H1 (cell line): ENCODE results near the gene ELMO2. TPM values are rescaled to one million over a fixed set of nuclear protein-coding genes. Genes with fewer than 3 reads are reported as not detected.

ENCODE experiments used
- CTCF ChIA-PET: fragments of 300-600 bp; sonication (Branson Sonifier 250); formaldehyde crosslinking; loops from one replicate; lab custom pipeline; 2021; ENCODE audit not compliant: partially characterized antibody; lab: Charles Lee
- POLR2A ChIA-PET: fragments of 300-600 bp; sonication (Branson Sonifier 250); formaldehyde crosslinking; loops from one replicate; lab custom pipeline; 2021; ENCODE audit warnings: inconsistent platforms; ENCODE audit not compliant: partially characterized antibody; lab: Charles Lee
- DNase-seq, 2 experiments: peaks; one replicate each; pipeline versions ENCODE4 v3.0.0 to v3.0.0-alpha.2; 2010 to 2022; ENCODE audit warnings: low spot score in 2 of 2, low read depth in 1 of 2, mixed read lengths in 1 of 2
- FAIRE-seq: peaks from 2 replicates; lab custom pipeline; 2011; peaks lifted over from hg19 to GRCh38; lab: Jason Lieb, UNC
- H2AFZ ChIP-seq: 2 replicates; pipeline ENCODE4 v1.8.1; 2012; ENCODE audit warnings: low read length, inconsistent platforms
- H2AK5ac ChIP-seq: 2 replicates; pipeline ENCODE4 v1.6.1; 2013; ENCODE audit warnings: low read depth, low read length
- H2BK120ac ChIP-seq: replicated peaks from 2 replicates; pipeline ENCODE3; 2013; ENCODE audit warnings: low read depth, low read length, inconsistent platforms
- H2BK12ac ChIP-seq: 2 replicates; pipeline ENCODE4 v1.6.1; 2013; ENCODE audit warnings: low read depth, low read length
- H2BK15ac ChIP-seq: 2 replicates; pipeline ENCODE4 v1.6.1; 2013; ENCODE audit warnings: low read length
- H2BK20ac ChIP-seq: 2 replicates; pipeline ENCODE4 v1.6.1; 2013; ENCODE audit warnings: low read length
- H2BK5ac ChIP-seq: 2 replicates; pipeline ENCODE4 v1.6.1; 2013; ENCODE audit warnings: low read depth, low read length
- H3K14ac ChIP-seq: 2 replicates; pipeline ENCODE4 v1.6.1; 2013; ENCODE audit warnings: inconsistent platforms; ENCODE audit not compliant: insufficient read length
- H3K18ac ChIP-seq: 2 replicates; pipeline ENCODE4 v1.6.1; 2013; ENCODE audit warnings: low read length; ENCODE audit errors: extremely low read depth
- H3K23ac ChIP-seq: 2 replicates; pipeline ENCODE4 v1.6.1; 2013; ENCODE audit warnings: inconsistent platforms; ENCODE audit not compliant: insufficient read length
- H3K23me2 ChIP-seq: 2 replicates; pipeline ENCODE4 v1.6.1; 2013; ENCODE audit warnings: low read depth, low read length
- H3K27ac ChIP-seq: 2 replicates; pipeline ENCODE4 v1.6.1; 2011; ENCODE audit warnings: low read depth, low read length, inconsistent platforms
- H3K27me3 ChIP-seq, 4 experiments: replicated peaks in 1 of 4; 1 replicate in 1 of 4; 2 replicates in 3 of 4; pipeline versions ENCODE4 v1.6.1 to v1.8.1; 2011 to 2013; ENCODE audit warnings: low read length in 3 of 4, mild to moderate bottlenecking in 3 of 4, inconsistent platforms in 2 of 4, mixed read lengths in 2 of 4, moderate library complexity in 1 of 4; ENCODE audit not compliant: control insufficient read depth in 3 of 4, insufficient read depth in 3 of 4; ENCODE audit errors: extremely low read depth in 1 of 4
- H3K36me3 ChIP-seq, 4 experiments: 2 replicates each; pipeline versions ENCODE4 v1.6.1 to v1.8.1; 2011 to 2013; ENCODE audit warnings: mild to moderate bottlenecking in 4 of 4, low read length in 3 of 4, moderate library complexity in 2 of 4, control low read depth in 1 of 4, inconsistent platforms in 1 of 4; ENCODE audit not compliant: insufficient read depth in 4 of 4, control insufficient read depth in 2 of 4
- H3K4ac ChIP-seq: replicated peaks from 2 replicates; pipeline ENCODE3; 2013; ENCODE audit warnings: low read length, low read depth, mixed read lengths, inconsistent platforms; ENCODE audit not compliant: insufficient read length
- H3K4me1 ChIP-seq, 4 experiments: replicated peaks in 1 of 4; 1 replicate in 1 of 4; 2 replicates in 3 of 4; pipeline versions ENCODE4 v1.6.1 to v1.8.1; 2011 to 2013; ENCODE audit warnings: low read length in 3 of 4, inconsistent platforms in 2 of 4, mixed read lengths in 1 of 4; ENCODE audit not compliant: insufficient read depth in 4 of 4, control insufficient read depth in 3 of 4
- H3K4me2 ChIP-seq, 2 experiments: 2 replicates each; pipeline versions ENCODE4 v1.6.1 to v1.8.1; 2011 to 2013; ENCODE audit warnings: low read depth in 2 of 2, low read length in 2 of 2, control low read depth in 1 of 2, inconsistent platforms in 1 of 2, mild to moderate bottlenecking in 1 of 2; ENCODE audit not compliant: insufficient read depth in 1 of 2
- H3K4me3 ChIP-seq, 4 experiments: fragments of 200-600, 300-600 bp in 1 of 4; sonication (generic), shearing (Covaris generic), sonication (Bioruptor Twin) in 1 of 4; 2 replicates each; pipeline versions ENCODE4 v1.5.1 to v1.8.1; 2011 to 2016; ENCODE audit warnings: low read length in 4 of 4, low read depth in 3 of 4, control low read depth in 2 of 4, inconsistent platforms in 2 of 4, mild to moderate bottlenecking in 2 of 4, mixed read lengths in 1 of 4, moderate library complexity in 1 of 4; ENCODE audit not compliant: insufficient read depth in 2 of 4; ENCODE audit errors: extremely low read depth in 1 of 4
- H3K56ac ChIP-seq: replicated peaks from 2 replicates; pipeline ENCODE3; 2013; ENCODE audit warnings: low read depth, mild to moderate bottlenecking, mixed read lengths, low read length, inconsistent platforms; ENCODE audit not compliant: insufficient read length
- H3K79me1 ChIP-seq: 2 replicates; pipeline ENCODE4 v1.6.1; 2013; ENCODE audit warnings: low read depth, low read length, control low read depth
- H3K79me2 ChIP-seq, 2 experiments: 2 replicates each; pipeline versions ENCODE4 v1.6.1 to v1.8.1; 2012 to 2013; ENCODE audit warnings: low read length in 2 of 2, mild to moderate bottlenecking in 2 of 2, inconsistent platforms in 1 of 2; ENCODE audit not compliant: insufficient read depth in 2 of 2, control insufficient read depth in 1 of 2
- H3K9ac ChIP-seq, 4 experiments: replicated peaks in 1 of 4; 1 replicate in 1 of 4; 2 replicates in 3 of 4; pipeline versions ENCODE4 v1.6.1 to v1.8.1; 2011 to 2013; ENCODE audit warnings: low read depth in 3 of 4, low read length in 3 of 4, control low read depth in 2 of 4, mild to moderate bottlenecking in 2 of 4, moderate library complexity in 2 of 4, inconsistent platforms in 1 of 4; ENCODE audit errors: extremely low read depth in 1 of 4
- H3K9me3 ChIP-seq, 2 experiments: 2 replicates each; pipeline versions ENCODE4 v1.6.1 to v1.8.1; 2012 to 2013; ENCODE audit warnings: mild to moderate bottlenecking in 2 of 2, moderate library complexity in 2 of 2, control low read depth in 1 of 2, inconsistent platforms in 1 of 2, low read depth in 1 of 2, low read length in 1 of 2, mixed read lengths in 1 of 2; ENCODE audit not compliant: insufficient read depth in 2 of 2
- H4K20me1 ChIP-seq, 2 experiments: replicated peaks in 1 of 2; 2 replicates each; pipeline versions ENCODE3 to v1.8.1; 2011 to 2013; ENCODE audit warnings: inconsistent platforms in 2 of 2, low read length in 2 of 2, mild to moderate bottlenecking in 1 of 2; ENCODE audit not compliant: insufficient read depth in 2 of 2, control insufficient read depth in 1 of 2
- H4K5ac ChIP-seq: 2 replicates; pipeline ENCODE4 v1.6.1; 2013; ENCODE audit warnings: low read length, low read depth, mixed read lengths, inconsistent platforms; ENCODE audit not compliant: insufficient read length
- H4K8ac ChIP-seq: 2 replicates; pipeline ENCODE4 v1.8.0; 2013; ENCODE audit warnings: mild to moderate bottlenecking, moderate library complexity, low read length, inconsistent platforms; ENCODE audit not compliant: insufficient read depth; ENCODE audit errors: extremely low read depth
- H4K91ac ChIP-seq: replicated peaks from 2 replicates; pipeline ENCODE3; 2013; ENCODE audit warnings: low read length, mixed read lengths, inconsistent platforms; ENCODE audit not compliant: insufficient read length
- HDAC6 ChIP-seq: IDR thresholded peaks from one replicate; pipeline ENCODE4 v1.7.1; 2012; ENCODE audit warnings: low read depth, mild to moderate bottlenecking, inconsistent platforms, low read length, moderate library complexity
- WGBS, 2 experiments: shearing (Covaris generic) in 1 of 2; methylation state at CpG; one replicate each; pipeline versions ENCODE4 v1.1.6 to v1.1.7; 2013 to 2015; ENCODE audit warnings: low lambda C conversion rate in 2 of 2, mixed read lengths in 2 of 2, inconsistent platforms in 1 of 2, low coverage in 1 of 2, missing lambda C conversion rate in 1 of 2; ENCODE audit not compliant: insufficient replicate concordance in 2 of 2, insufficient coverage in 1 of 2, insufficient read length in 1 of 2; ENCODE audit errors: extremely low coverage in 1 of 2, missing lambda C conversion rate in 1 of 2; 5-methylcytosine and 5-hydroxymethylcytosine counted together
- polyA plus RNA-seq, 7 experiments: library from polyadenylated mRNA; depleted of rRNA in 3 of 7; stranded (reverse) in 5 of 7; unstranded in 2 of 7; fragments of >200 nt in 5 of 7; fragments of 200-250 nt in 2 of 7; gene quantifications; 1 replicate in 5 of 7; 2 replicates in 1 of 7; 4 replicates in 1 of 7; pipeline versions ENCODE4 v1.2.1 to v1.2.3, GENCODE V29; 2011 to 2013; ENCODE audit warnings: missing spikeins in 2 of 7, mixed read lengths in 2 of 7
- total RNA-seq: library from RNA; stranded (reverse); fragmentation: NEBNext Ultra II Directional; extraction: Animal tissue kit (Norgen Biotek cat#: 25700); gene quantifications from 2 replicates; pipeline ENCODE4 v1.2.1, GENCODE V29; 2021

Gene ELMO2
- total and polyA plus RNA-seq, 2 of the 8 experiments (the other 6 are each of a cell fraction or from before 2014, with no cell fraction given) = 34.3 to 39.7 TPM

DNA sequence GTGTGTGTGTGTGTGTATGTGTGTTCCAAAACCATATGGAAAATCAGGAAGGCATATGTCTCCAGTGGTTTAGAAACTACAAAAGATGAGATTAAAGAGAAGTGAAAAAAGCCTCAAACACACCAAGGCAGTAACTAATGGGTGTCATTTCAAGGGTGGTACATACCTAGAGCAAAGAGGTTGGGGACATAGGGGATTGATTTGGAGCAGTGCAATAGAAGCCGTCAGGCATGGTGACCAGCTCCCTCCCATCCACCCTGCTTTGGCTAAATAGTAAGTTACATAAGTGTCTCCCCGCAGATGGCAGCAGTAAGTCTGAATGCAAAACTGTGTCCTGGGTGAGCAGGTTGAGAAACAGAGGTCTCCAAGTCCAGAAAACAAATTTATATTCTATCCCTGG, 10.4 kb upstream of the ELMO2 start:
- Histone ChIP-seq H2BK15ac (no peak overlapping the region), H3K18ac (no peak overlapping the region), H3K4me3 (no peak overlapping the region), H2AFZ (no peak overlapping the region), H3K79me1 (no peaks in the 10 kb centered on the region), H3K9ac (no peak overlapping the region), H3K4me2 (no peak overlapping the region), H2BK120ac (no peak overlapping the region), H3K79me2 (no peaks in the 10 kb centered on the region), H2AK5ac (no peak overlapping the region), H3K14ac (no peak overlapping the region), H3K27ac (no peak overlapping the region)
- DNase-seq = no peak
- POLR2A ChIA-PET = no interaction called here
- FAIRE-seq = no peak
- TF ChIP-seq HDAC6 = no peak
- TF ChIP-seq, all 59 proteins: peak for 0
- no peak overlapping the region for H3K56ac ChIP-seq
- no peaks in the 10 kb centered on the region for H4K20me1 ChIP-seq
- no peaks in the 10 kb centered on the region for H3K9me3 ChIP-seq
- no peak overlapping the region for H3K23ac ChIP-seq
- CTCF ChIA-PET = interaction anchor here (1.6 kb wide), 1 partner anchor 21 kb away, joined by 4 read pairs; no protein-coding TSS in a partner anchor
- no peaks in the 10 kb centered on the region for H3K27me3 ChIP-seq
- peaks cover 0 to 2% (median 0%) of the 10 kb centered on the region in 4 experiments; a peak in 2 of 7 replicates for H3K4me1 ChIP-seq
- no peak overlapping the region for H2BK5ac ChIP-seq
- H2BK20ac ChIP-seq = no peak overlapping the region
- H3K4ac ChIP-seq = no peak overlapping the region
- WGBS, 2 experiments = 94% methylated on average over 2 of the region's 2 CpGs; no CpG with 5 or more reads in 1 of the 2 experiments
- no peak overlapping the region for H4K91ac ChIP-seq
- H2BK12ac ChIP-seq = no peak overlapping the region
- no peaks in the 10 kb centered on the region; the same call in 1 of the 2 replicates for H3K23me2 ChIP-seq
- no peak overlapping the region for H4K8ac ChIP-seq
- H4K5ac ChIP-seq = no peak overlapping the region
- no peaks in the 10 kb centered on the region for H3K36me3 ChIP-seq
